ENCODE data around the gene RAPGEF6.

Gene RAPGEF6

DNA sequence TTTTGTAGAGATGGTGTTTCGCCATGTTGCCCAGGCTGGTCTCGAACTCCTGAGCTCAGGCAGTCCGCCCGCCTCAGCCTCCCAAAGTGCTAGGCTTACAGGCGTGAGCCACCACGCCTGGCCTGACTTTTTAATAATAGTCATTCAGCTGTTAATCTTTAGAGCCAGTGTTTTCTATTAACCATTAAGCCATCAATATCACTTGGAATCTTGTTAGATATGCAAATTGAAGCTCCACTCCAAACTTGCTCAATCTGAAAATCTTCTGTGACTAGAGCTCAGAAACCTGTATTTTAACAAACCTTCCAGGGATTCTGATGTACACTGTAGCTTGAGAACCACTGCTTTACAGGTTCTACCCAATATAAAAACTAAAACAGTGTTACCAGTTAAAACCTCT, 257.7 kb downstream of the RAPGEF6 start:
- Histone ChIP-seq H3K9ac (ENCODE audit: low read depth, low read length) (no peak overlapping the region), H3K4me1 (ENCODE audit: insufficient read depth, low read length) (peaks cover 32% of the 10 kb centered on the region), H3K9me3 (ENCODE audit: insufficient read depth, low read length, severe bottlenecking) (no peaks in the 10 kb centered on the region), H3K79me2 (ENCODE audit: insufficient read depth, low read length) (peaks cover 85% of the 10 kb centered on the region), H3K36me3 (ENCODE audit: insufficient read depth, low read length) (no peaks in the 10 kb centered on the region), H4K20me1 (ENCODE audit: insufficient read depth, low read length) (0 out of 2 replicates have a peak, but pooled peaks cover 3% of the 10 kb centered on the region), H3K4me3 (ENCODE audit: low read depth in 1 of 2, low read length in 2 of 2) (no peak overlapping the region), H3K4me2 (ENCODE audit: insufficient read depth, low read length) (no peak overlapping the region), H3K27ac (ENCODE audit: low read length) (no peak overlapping the region), H3K27me3 (ENCODE audit: insufficient read depth, low read length, poor library complexity) (no peaks in the 10 kb centered on the region), H2AFZ (ENCODE audit: low read depth, low read length) (no peak overlapping the region)
- DNase-seq = no peak
- ATAC-seq (ENCODE audit: insufficient read depth, low read depth) = no peak
- TF ChIP-seq EZH2 (IDR thresholded peaks at IDR 0.05; ENCODE audit: borderline replicate concordance, low read depth, low read length, severe bottlenecking) = no peak
- no peak for TF ChIP-seq CTCF (IDR thresholded peaks at IDR 0.05; ENCODE audit: borderline replicate concordance, extremely low read depth, low read length, poor library complexity, severe bottlenecking)

GRCh38 chr5:131375351-131375750, 259.7 kb downstream of the RAPGEF6 start:
- no peak overlapping the region for H3K4me2 ChIP-seq (ENCODE audit: insufficient read depth, low read length)
- no peak for DNase-seq
- no peaks in the 10 kb centered on the region for H3K36me3 ChIP-seq (ENCODE audit: insufficient read depth, low read length)
- peaks cover 17% of the 10 kb centered on the region for H3K4me1 ChIP-seq (ENCODE audit: insufficient read depth, low read length)
- no peak overlapping the region for H3K9ac ChIP-seq (ENCODE audit: low read depth, low read length)
- H3K4me3 ChIP-seq (ENCODE audit: low read depth in 1 of 2, low read length in 2 of 2) = no peak overlapping the region
- H4K20me1 ChIP-seq (ENCODE audit: insufficient read depth, low read length) = 0 out of 2 replicates have a peak, but pooled peaks cover 3% of the 10 kb centered on the region
- no peaks in the 10 kb centered on the region for H3K9me3 ChIP-seq (ENCODE audit: insufficient read depth, low read length, severe bottlenecking)
- no peak overlapping the region for H3K27ac ChIP-seq (ENCODE audit: low read length)
- H2AFZ ChIP-seq (ENCODE audit: low read depth, low read length) = no peak overlapping the region
- peaks cover 87% of the 10 kb centered on the region for H3K79me2 ChIP-seq (ENCODE audit: insufficient read depth, low read length)
- no peak for TF ChIP-seq EZH2 (IDR thresholded peaks at IDR 0.05; ENCODE audit: borderline replicate concordance, low read depth, low read length, severe bottlenecking)
- TF ChIP-seq CTCF (IDR thresholded peaks at IDR 0.05; ENCODE audit: borderline replicate concordance, extremely low read depth, low read length, poor library complexity, severe bottlenecking) = no peak
- ATAC-seq (ENCODE audit: insufficient read depth, low read depth) = no peak
- no peaks in the 10 kb centered on the region for H3K27me3 ChIP-seq (ENCODE audit: insufficient read depth, low read length, poor library complexity)

All from DND-41 (cell line).